Ammon's horn (tissue), 1 donor: ENCODE results near the gene BCL2L13.
A peak's percentile ranks its signal among the peaks of the same experiment; 100 is the strongest.

ENCODE experiments used
- DNase-seq: peaks from one replicate; pipeline ENCODE4 v3.0.0-alpha.2; 2016; ENCODE audit warnings: low spot score

BCL2L13 gene

GRCh38 chr22:17638432-17639246, at the start of gene BCL2L13:
Gene BCL2L13, plus strand, starts transcription at chr22:17638757. Its CDS starts 16,955 bp downstream, at chr22:17655712.
- DNase-seq, result peak; percentile 94

- DNase-seq, result no peak
Observed at GRCh38 chr22:17589810-17590375, 48.7 kb upstream of the BCL2L13 start.

GRCh38 chr22:17590586-17590985, 48.0 kb upstream of the BCL2L13 start:
- DNase-seq, result no peak

GRCh38 chr22:17592201-17592600, 46.4 kb upstream of the BCL2L13 start:
- DNase-seq, result no peak

GRCh38 chr22:17596226-17596625, 42.3 kb upstream of the BCL2L13 start:
- no peak for DNase-seq

- DNase-seq, result no peak
Observed at GRCh38 chr22:17597217-17597616, 41.3 kb upstream of the BCL2L13 start.

- no peak for DNase-seq
Observed at GRCh38 chr22:17598318-17598717, 40.2 kb upstream of the BCL2L13 start.

GRCh38 chr22:17601031-17601430, 37.5 kb upstream of the BCL2L13 start:
- DNase-seq, result no peak

GRCh38 chr22:17603668-17604067, 34.9 kb upstream of the BCL2L13 start:
- DNase-seq, result no peak

GRCh38 chr22:17606496-17606895, 32.1 kb upstream of the BCL2L13 start:
- no peak for DNase-seq

GRCh38 chr22:17607891-17608521, 30.6 kb upstream of the BCL2L13 start:
- no peak for DNase-seq

- DNase-seq, result no peak
Observed at GRCh38 chr22:17612057-17612456, 26.5 kb upstream of the BCL2L13 start.

- DNase-seq, result no peak
Observed at GRCh38 chr22:17613280-17613679, 25.3 kb upstream of the BCL2L13 start.

GRCh38 chr22:17627961-17628405, 10.6 kb upstream of the BCL2L13 start:
- no peak for DNase-seq

- peak; percentile 97 for DNase-seq
Observed at GRCh38 chr22:17628406-17629172, 10.0 kb upstream of the BCL2L13 start, which contains the start of gene ATP6V1E1. Gene ATP6V1E1, minus strand, starts transcription at chr22:17628749. Its CDS starts 114 bp downstream, at chr22:17628635.

- DNase-seq, result no peak
Observed at GRCh38 chr22:17629173-17629489, 9.4 kb upstream of the BCL2L13 start.

GRCh38 chr22:17629641-17630040, 8.9 kb upstream of the BCL2L13 start:
- DNase-seq, result no peak

- DNase-seq, result no peak
Observed at GRCh38 chr22:17631076-17631565, 7.4 kb upstream of the BCL2L13 start.

GRCh38 chr22:17633217-17633997, 5.2 kb upstream of the BCL2L13 start:
- no peak for DNase-seq

- DNase-seq, result no peak
Observed at GRCh38 chr22:17633998-17634323, 4.6 kb upstream of the BCL2L13 start.

- DNase-seq, result no peak
Observed at GRCh38 chr22:17634696-17635095, 3.9 kb upstream of the BCL2L13 start.
